HG03045 (cell line): ENCODE results near the gene CCL24.
"Not testable (repeated sequence)": the region's sequence is repeated elsewhere in the genome, so short reads cannot be mapped to it uniquely, and the experiment has no call there.

ENCODE experiments used
- ATAC-seq: cut with Tn5 transposase; IDR thresholded peaks from one replicate; pipeline ENCODE4 v1.9.1; 2021; ENCODE audit warnings: mild to moderate bottlenecking, moderate library complexity; ENCODE audit not compliant: unreplicated experiment

The CCL24 gene

GRCh38 chr7:75820688-75821087 lies 7.1 kb upstream of the CCL24 start:
- no peak for ATAC-seq

GRCh38 chr7:75819711-75820110 lies 6.1 kb upstream of the CCL24 start:
- no peak for ATAC-seq

GRCh38 chr7:75818472-75818871 lies 4.9 kb upstream of the CCL24 start:
- no peak for ATAC-seq

GRCh38 chr7:75817116-75817515 lies 3.5 kb upstream of the CCL24 start:
- ATAC-seq: no peak

GRCh38 chr7:75815418-75816064 lies 1.9 kb upstream of the CCL24 start:
- no peak for ATAC-seq

GRCh38 chr7:75814407-75814947 lies 871 bp upstream of the CCL24 start:
- no peak for ATAC-seq

- ATAC-seq: no peak
These were observed 522 bp downstream of the CCL24 start for GRCh38 chr7:75813084-75813483.

GRCh38 chr7:75811894-75812678 lies 1.5 kb downstream of the CCL24 start:
- no peak for ATAC-seq

GRCh38 chr7:75809396-75809795 lies 4.2 kb downstream of the CCL24 start:
- ATAC-seq: no peak

GRCh38 chr7:75808106-75808505 lies 5.5 kb downstream of the CCL24 start:
- ATAC-seq: no peak

GRCh38 chr7:75807452-75807851 lies 6.2 kb downstream of the CCL24 start:
- no peak for ATAC-seq

- no peak for ATAC-seq
These were observed 6.9 kb downstream of the CCL24 start for GRCh38 chr7:75806560-75807307.

GRCh38 chr7:75804705-75805104 lies 8.9 kb downstream of the CCL24 start:
- no peak for ATAC-seq

GRCh38 chr7:75804004-75804403 lies 9.6 kb downstream of the CCL24 start:
- no peak for ATAC-seq

GRCh38 chr7:75802552-75802821 lies 11.1 kb downstream of the CCL24 start:
- ATAC-seq: no peak

- ATAC-seq: no peak
These were observed 14.8 kb downstream of the CCL24 start for GRCh38 chr7:75798770-75799169.

- no peak for ATAC-seq
These were observed 17.2 kb downstream of the CCL24 start for GRCh38 chr7:75796420-75796819.

- ATAC-seq: no peak
These were observed 17.7 kb downstream of the CCL24 start for GRCh38 chr7:75795831-75796285.

GRCh38 chr7:75793676-75794075 lies 19.9 kb downstream of the CCL24 start:
- no peak for ATAC-seq

- ATAC-seq: not testable (repeated sequence)
These were observed 21.0 kb downstream of the CCL24 start for GRCh38 chr7:75792567-75792966.

GRCh38 chr7:75789361-75789924 lies 24.2 kb downstream of the CCL24 start:
- ATAC-seq: no peak
